Measurements from ENCODE around the gene CACNA1C.

DNA sequence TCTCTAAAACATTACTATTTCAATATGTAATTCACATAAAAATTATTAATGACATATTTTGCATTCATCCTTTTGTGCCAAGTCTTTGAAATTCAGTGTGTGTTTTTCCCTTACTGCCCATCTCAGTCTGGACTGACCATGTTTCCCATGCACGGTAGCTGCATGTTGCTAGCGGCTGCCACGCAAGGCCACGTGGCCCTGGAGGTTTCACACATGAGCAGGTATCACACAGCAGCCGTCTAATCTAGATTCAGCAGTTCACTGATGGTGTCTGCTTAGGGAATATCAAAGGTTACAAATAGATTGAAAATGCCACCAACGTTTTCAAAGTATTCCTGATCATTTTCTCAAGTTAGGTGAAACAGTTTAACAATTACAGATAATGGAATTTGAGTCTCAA lies 507.1 kb downstream of the CACNA1C start:
- no peak for TF ChIP-seq POLR2A (IDR thresholded peaks at IDR 0.05; ENCODE audit: extremely low read depth, insufficient read length)
- TF ChIP-seq, protein P1, sequence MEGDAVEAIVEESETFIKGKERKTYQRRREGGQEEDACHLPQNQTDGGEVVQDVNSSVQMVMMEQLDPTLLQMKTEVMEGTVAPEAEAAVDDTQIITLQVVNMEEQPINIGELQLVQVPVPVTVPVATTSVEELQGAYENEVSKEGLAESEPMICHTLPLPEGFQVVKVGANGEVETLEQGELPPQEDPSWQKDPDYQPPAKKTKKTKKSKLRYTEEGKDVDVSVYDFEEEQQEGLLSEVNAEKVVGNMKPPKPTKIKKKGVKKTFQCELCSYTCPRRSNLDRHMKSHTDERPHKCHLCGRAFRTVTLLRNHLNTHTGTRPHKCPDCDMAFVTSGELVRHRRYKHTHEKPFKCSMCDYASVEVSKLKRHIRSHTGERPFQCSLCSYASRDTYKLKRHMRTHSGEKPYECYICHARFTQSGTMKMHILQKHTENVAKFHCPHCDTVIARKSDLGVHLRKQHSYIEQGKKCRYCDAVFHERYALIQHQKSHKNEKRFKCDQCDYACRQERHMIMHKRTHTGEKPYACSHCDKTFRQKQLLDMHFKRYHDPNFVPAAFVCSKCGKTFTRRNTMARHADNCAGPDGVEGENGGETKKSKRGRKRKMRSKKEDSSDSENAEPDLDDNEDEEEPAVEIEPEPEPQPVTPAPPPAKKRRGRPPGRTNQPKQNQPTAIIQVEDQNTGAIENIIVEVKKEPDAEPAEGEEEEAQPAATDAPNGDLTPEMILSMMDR (IDR thresholded peaks at IDR 0.05; ENCODE audit: low read depth, low read length) = no peak
